Measurements from ENCODE around the gene SPHK2. TPM values are rescaled to one million over a fixed set of nuclear protein-coding genes. Genes with fewer than 3 reads are reported as not detected.

SPHK2 gene
- total RNA-seq, 4 donors from 2014 or later: 7.8 to 12.4 (median 9.2) TPM

DNA sequence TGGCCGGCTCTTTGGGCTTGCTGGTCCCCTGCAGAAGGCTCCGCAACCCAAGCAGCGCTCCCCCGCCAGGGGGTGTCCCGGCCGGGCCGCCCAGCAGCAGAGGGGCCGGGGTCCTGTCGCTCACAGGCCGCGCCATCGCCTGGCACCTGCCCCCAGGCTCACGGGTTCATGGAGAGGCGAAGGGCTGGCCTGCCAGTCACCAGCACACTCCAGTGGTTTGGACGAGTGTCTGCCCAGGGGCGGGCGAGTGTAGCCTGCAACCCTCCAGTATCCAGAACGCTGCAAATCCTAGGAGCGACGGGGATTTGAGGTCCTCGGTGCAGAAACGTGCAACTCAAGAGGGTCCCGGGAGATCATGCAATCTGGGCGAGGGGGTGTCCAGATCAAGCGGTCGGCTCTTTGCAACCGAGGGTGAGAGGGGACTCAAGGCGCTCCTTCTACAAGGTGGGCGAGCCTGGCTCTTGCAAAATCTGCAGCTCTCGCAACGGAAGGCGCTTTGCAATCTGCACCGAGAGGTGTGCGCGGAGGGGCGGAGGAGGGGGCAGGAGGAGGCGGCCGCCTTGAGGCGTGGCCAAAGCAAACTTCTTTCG, 17.6 kb downstream of the SPHK2 start, which contains the start of gene DBP:
Gene DBP (minus strand): TSS at position 521 of the 590 bp plus-strand sequence. CDS start 385 bp downstream, at position 136.
- Histone ChIP-seq H3K4me3 (peak within 1 kb of the TSS; percentile 58 to 95 (median 76)), H3K9me3 (no peaks in the 10 kb centered on the region), H3K27me3 (no peaks in the 10 kb centered on the region), H3K4me1 (peaks cover 41 to 50% of the 10 kb centered on the region in 2 donors), H3K27ac (peak within 1 kb of the TSS; percentile 97 to 100 (median 100)), H3K36me3 (no peaks in the 10 kb centered on the region)
- ATAC-seq: peak; percentile 7 to 15
- intact Hi-C loops (cut with DNase I; ENCODE audit: low total_unique reads) (loop anchor here (5.0 to 10.0 kb wide), 3 partner anchors 515 to 1565 kb away; partner anchors contain the start of genes AKT1S1, MYH14 and TBC1D17), in situ Hi-C loops (cut with MboI; ENCODE audit: low sequenced_read_pairs in 4 of 4) (loop anchor here in 1 of 4 donors (25.0 kb wide), 1 partner anchor 100 kb away; the partner anchor contains the start of genes IZUMO1 and RASIP1)
- DNase-seq: peak in 1 of 2 donors; percentile 79
- TF ChIP-seq, protein P1, sequence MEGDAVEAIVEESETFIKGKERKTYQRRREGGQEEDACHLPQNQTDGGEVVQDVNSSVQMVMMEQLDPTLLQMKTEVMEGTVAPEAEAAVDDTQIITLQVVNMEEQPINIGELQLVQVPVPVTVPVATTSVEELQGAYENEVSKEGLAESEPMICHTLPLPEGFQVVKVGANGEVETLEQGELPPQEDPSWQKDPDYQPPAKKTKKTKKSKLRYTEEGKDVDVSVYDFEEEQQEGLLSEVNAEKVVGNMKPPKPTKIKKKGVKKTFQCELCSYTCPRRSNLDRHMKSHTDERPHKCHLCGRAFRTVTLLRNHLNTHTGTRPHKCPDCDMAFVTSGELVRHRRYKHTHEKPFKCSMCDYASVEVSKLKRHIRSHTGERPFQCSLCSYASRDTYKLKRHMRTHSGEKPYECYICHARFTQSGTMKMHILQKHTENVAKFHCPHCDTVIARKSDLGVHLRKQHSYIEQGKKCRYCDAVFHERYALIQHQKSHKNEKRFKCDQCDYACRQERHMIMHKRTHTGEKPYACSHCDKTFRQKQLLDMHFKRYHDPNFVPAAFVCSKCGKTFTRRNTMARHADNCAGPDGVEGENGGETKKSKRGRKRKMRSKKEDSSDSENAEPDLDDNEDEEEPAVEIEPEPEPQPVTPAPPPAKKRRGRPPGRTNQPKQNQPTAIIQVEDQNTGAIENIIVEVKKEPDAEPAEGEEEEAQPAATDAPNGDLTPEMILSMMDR (IDR thresholded peaks at IDR 0.05 in 4 of 5, conservative IDR thresholded peaks at IDR 0.05 in 1 of 5): peak in 3 of 5 experiments; percentile 22 to 34 (median 32)
- TF ChIP-seq POLR2A (IDR thresholded peaks at IDR 0.05): no peak

DNA sequence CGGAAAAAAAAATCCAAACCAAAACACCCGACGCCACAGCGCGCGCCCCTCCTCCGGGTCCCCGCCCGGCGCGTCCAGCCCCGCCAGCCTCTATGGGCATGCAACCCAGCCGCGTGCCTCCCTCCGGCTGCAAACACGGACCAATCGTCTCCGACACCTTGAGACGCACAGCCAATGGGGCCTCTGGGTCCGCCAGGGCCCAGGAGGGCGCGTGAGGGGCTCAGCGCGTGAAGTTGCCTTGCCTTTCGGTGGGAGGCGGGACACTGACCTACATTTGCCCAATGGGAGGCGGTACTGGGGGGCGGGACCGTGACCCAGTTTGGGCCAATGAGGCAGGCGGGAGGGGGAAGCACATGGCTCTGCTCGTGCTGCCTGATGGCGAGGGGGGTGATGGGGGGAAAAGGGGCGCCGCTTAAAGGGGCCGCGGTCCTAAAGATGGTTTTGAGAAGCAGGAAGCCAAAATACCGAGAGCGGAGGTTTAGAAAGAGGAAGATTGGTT, 18.2 kb downstream of the SPHK2 start:
- in situ Hi-C loops (cut with MboI; ENCODE audit: low sequenced_read_pairs in 4 of 4): loop anchor here in 1 of 4 donors (25.0 kb wide), 1 partner anchor 100 kb away; the partner anchor contains the start of genes IZUMO1 and RASIP1
- peaks cover 35 to 45% of the 10 kb centered on the region in 2 donors for H3K4me1 ChIP-seq
- intact Hi-C loops (cut with DNase I; ENCODE audit: low total_unique reads): loop anchor here (5.0 to 10.0 kb wide), 3 partner anchors 515 to 1565 kb away; partner anchors contain the start of genes AKT1S1, MYH14 and TBC1D17
- DNase-seq: peak; percentile 99 to 100
- H3K27me3 ChIP-seq: no peaks in the 10 kb centered on the region
- H3K36me3 ChIP-seq: no peaks in the 10 kb centered on the region
- no peaks in the 10 kb centered on the region for H3K9me3 ChIP-seq
- peak; percentile 52 to 55 for ATAC-seq
- TF ChIP-seq, protein P1 (IDR thresholded peaks at IDR 0.05 in 4 of 5, conservative IDR thresholded peaks at IDR 0.05 in 1 of 5): peak in 1 of 5 experiments; percentile 21
- TF ChIP-seq POLR2A (IDR thresholded peaks at IDR 0.05): peak; percentile 59 to 76
- H3K27ac ChIP-seq: peak overlapping the region; percentile 97 to 100 (median 100)
- H3K4me3 ChIP-seq: peak overlapping the region; percentile 58 to 95 (median 76)

DNA sequence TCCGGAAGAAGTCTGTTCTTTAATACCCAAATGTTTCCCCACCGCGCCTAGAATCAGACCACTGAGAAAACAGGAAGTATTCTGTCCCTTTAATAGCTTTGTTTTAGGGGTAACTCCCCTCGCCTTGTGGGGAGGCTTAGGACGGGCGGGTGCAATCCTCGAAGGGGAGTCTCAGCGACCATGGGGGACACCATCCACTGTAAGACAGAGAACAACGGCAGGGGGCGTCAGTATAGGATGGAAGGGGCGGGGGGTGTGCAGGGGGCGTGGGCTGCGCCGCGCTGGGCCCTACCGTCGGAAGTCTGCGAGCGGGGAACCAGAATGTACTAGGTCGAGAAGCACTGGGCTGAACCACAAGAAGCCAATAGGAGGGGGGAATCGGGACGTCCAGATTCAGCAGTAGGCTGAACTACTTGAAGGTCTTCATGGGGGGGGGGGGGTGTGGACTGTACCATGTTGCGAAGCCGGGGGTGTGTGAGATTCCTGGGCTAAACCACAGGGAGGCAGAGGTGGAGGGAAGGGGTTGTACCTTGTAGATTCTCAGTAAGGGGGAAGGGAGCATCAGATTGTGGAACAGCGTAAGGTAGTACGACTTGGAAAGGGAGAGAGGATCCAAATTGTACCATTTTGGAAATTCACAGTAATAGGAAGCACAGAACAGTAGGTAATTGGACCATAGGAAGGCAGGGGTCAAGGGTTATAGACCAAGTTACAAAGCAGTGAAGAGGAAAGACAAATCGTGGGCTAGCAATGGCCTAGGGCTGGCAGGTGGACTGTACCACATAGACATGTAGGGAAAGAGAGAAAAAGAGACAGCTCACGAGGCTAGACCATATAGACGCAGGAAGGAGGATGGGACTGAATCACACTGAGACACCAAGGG, 18.9 kb downstream of the SPHK2 start:
- Histone ChIP-seq H3K27ac (peak overlapping the region; percentile 97 to 100 (median 100)), H3K36me3 (no peaks in the 10 kb centered on the region), H3K9me3 (no peaks in the 10 kb centered on the region), H3K27me3 (no peaks in the 10 kb centered on the region), H3K4me3 (peak overlapping the region; percentile 58 to 95 (median 76)), H3K4me1 (peaks cover 28 to 38% of the 10 kb centered on the region in 2 donors)
- ATAC-seq (peak; percentile 41 to 42), DNase-seq (peak; percentile 76 to 90)
- peak in 1 of 2 donors; percentile 21 for TF ChIP-seq POLR2A (IDR thresholded peaks at IDR 0.05)
- TF ChIP-seq, protein P1 (IDR thresholded peaks at IDR 0.05 in 4 of 5, conservative IDR thresholded peaks at IDR 0.05 in 1 of 5): peak in 1 of 5 experiments; percentile 18
- intact Hi-C loops (cut with DNase I; ENCODE audit: low total_unique reads) (loop anchor here (2.0 to 10.0 kb wide), 4 partner anchors 149 to 1564 kb away; partner anchors contain the start of genes AKT1S1, MYH14 and TBC1D17), in situ Hi-C loops (cut with MboI; ENCODE audit: low sequenced_read_pairs in 4 of 4) (loop anchor here in 1 of 4 donors (25.0 kb wide), 1 partner anchor 99 kb away; the partner anchor contains the start of genes IZUMO1 and RASIP1)

DNA sequence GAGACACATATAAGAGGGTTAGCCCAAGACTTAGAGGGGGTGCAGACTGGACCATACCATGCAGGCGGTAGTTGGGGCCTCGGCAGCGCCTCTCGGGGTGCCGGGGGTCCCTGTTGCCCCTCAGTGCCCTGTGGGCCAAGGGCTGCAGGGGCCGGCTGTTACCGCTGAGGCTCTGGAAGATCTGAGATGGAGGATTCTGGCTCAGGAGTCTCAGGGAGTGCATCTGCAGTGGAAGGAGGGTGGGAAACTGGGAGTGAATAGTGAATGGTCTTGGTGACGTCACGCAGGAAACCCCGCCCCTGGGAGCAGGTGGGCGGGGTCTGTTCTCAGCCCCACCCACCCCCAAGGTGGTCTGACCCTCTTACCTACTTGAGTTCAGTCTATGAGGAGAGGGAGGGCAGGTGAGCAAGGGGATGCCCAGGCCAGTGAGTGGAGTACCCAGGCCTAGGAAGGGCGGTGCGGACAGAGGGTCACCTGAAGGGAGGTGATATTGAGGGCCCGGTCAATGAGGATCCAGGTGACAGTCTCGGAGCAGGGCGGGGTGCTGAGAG, 19.6 kb downstream of the SPHK2 start:
- Histone ChIP-seq H3K27me3 (no peaks in the 10 kb centered on the region), H3K4me1 (peaks cover 21 to 31% of the 10 kb centered on the region in 2 donors), H3K4me3 (no peak overlapping the region), H3K27ac (peak overlapping the region; percentile 97 to 100 (median 100)), H3K36me3 (no peaks in the 10 kb centered on the region), H3K9me3 (no peaks in the 10 kb centered on the region)
- DNase-seq: peak in 1 of 2 donors; percentile 46
- TF ChIP-seq POLR2A (IDR thresholded peaks at IDR 0.05): no peak
- TF ChIP-seq, protein P1 (IDR thresholded peaks at IDR 0.05 in 4 of 5, conservative IDR thresholded peaks at IDR 0.05 in 1 of 5): no peak
- in situ Hi-C loops (cut with MboI; ENCODE audit: low sequenced_read_pairs in 4 of 4) (loop anchor here in 1 of 4 donors (25.0 kb wide), 1 partner anchor 98 kb away; the partner anchor contains the start of genes IZUMO1 and RASIP1), intact Hi-C loops (cut with DNase I; ENCODE audit: low total_unique reads) (loop anchor here (2.0 to 10.0 kb wide), 4 partner anchors 148 to 1563 kb away; partner anchors contain the start of genes AKT1S1, MYH14 and TBC1D17)
- ATAC-seq: no peak
